ENCODE data around the gene CDS2. TPM values are rescaled to one million over a fixed set of nuclear protein-coding genes. Genes with fewer than 3 reads are reported as not detected.

The CDS2 gene
- polyA plus RNA-seq, 2 of the 4 experiments (the other 2 are of a cell fraction), result 44.0 to 106 TPM

GRCh38 chr20:5150226-5151076 is 23.6 kb downstream of the CDS2 start:
- FAIRE-seq, result no peak
- peak in 1 of 2 experiments; percentile 16 for DNase-seq (ENCODE audit: low read depth in 1 of 2, low spot score in 1 of 2)
- Histone ChIP-seq H3K4me1 (peaks cover 30% of the 10 kb centered on the region), H3K9me3 (no peaks in the 10 kb centered on the region), H3K4me3 (no peak overlapping the region), H3K4me2 (peak overlapping the region; percentile 12; the same call in 1 of the 3 replicates), H3K27ac (peak overlapping the region; percentile 1 to 67; a peak in 3 of 6 replicates)
- ChIA-PET POLR2A (no interaction called here), CTCF (interaction anchor here (0.6 to 1.4 kb wide), 2 partner anchors 19 to 24 kb away, joined by 3 to 5 read pairs; partner anchors contain the start of gene CDS2)
- ATAC-seq, result peak in 1 of 2 experiments; percentile 58; a peak in 3 of 6 replicates
- no peak for TF ChIP-seq ZC3H11A (IDR thresholded peaks at IDR 0.05)
- peak; percentile 43 for TF ChIP-seq MAX (IDR thresholded peaks at IDR 0.05)
- WGBS (ENCODE audit: missing lambda C conversion rate), result 88% methylated on average over 13 of the region's 13 CpGs

- no peaks in the 10 kb centered on the region for H3K9me3 ChIP-seq
- peaks cover 43% of the 10 kb centered on the region for H3K4me1 ChIP-seq
- ChIA-PET CTCF (interaction anchor here (0.8 to 5.6 kb wide), 2 partner anchors 26 to 39 kb away, joined by 3 to 43 read pairs; partner anchors contain the start of gene CDS2), POLR2A (no interaction called here)
- 88% methylated on average over 3 of the region's 3 CpGs for WGBS (ENCODE audit: missing lambda C conversion rate)
- no peak for TF ChIP-seq HOXB5 (CRISPR knock-in tag; IDR thresholded peaks at IDR 0.05)
- DNase-seq (ENCODE audit: low read depth in 1 of 2, low spot score in 1 of 2) (no peak), ATAC-seq (no peak), FAIRE-seq (no peak)
- H3K4me2 ChIP-seq, result no peak overlapping the region
- H3K4me3 ChIP-seq, result no peak overlapping the region
- no peak overlapping the region for H3K27ac ChIP-seq
Observed at GRCh38 chr20:5153152-5153467, 26.3 kb downstream of the CDS2 start.

- 86% methylated on average over 5 of the region's 5 CpGs for WGBS (ENCODE audit: missing lambda C conversion rate)
- TF ChIP-seq ZNF302 (CRISPR knock-in tag; IDR thresholded peaks at IDR 0.05) (no peak), HDAC2 (IDR thresholded peaks at IDR 0.05) (no peak), TFCP2L1 (CRISPR knock-in tag; IDR thresholded peaks at IDR 0.05) (no peak), RAD21 (conservative IDR thresholded peaks at IDR 0.05 in 1 of 2, IDR thresholded peaks at IDR 0.05 in 1 of 2) (no peak), CBX8 (IDR thresholded peaks at IDR 0.05) (no peak), E2F6 (IDR thresholded peaks at IDR 0.05; ENCODE audit: borderline replicate concordance, low read depth) (no peak), HOXA7 (CRISPR knock-in tag; IDR thresholded peaks at IDR 0.05) (no peak), MAZ (IDR thresholded peaks at IDR 0.05; ENCODE audit: borderline replicate concordance, low read depth, low read length) (no peak), PHF8 (IDR thresholded peaks at IDR 0.05; ENCODE audit: borderline replicate concordance, low read depth) (no peak), HOXB13 (CRISPR knock-in tag; IDR thresholded peaks at IDR 0.05; ENCODE audit: low read depth) (no peak), MAFK (IDR thresholded peaks at IDR 0.05; ENCODE audit: partially characterized antibody) (no peak)
- TF ChIP-seq, protein P1, sequence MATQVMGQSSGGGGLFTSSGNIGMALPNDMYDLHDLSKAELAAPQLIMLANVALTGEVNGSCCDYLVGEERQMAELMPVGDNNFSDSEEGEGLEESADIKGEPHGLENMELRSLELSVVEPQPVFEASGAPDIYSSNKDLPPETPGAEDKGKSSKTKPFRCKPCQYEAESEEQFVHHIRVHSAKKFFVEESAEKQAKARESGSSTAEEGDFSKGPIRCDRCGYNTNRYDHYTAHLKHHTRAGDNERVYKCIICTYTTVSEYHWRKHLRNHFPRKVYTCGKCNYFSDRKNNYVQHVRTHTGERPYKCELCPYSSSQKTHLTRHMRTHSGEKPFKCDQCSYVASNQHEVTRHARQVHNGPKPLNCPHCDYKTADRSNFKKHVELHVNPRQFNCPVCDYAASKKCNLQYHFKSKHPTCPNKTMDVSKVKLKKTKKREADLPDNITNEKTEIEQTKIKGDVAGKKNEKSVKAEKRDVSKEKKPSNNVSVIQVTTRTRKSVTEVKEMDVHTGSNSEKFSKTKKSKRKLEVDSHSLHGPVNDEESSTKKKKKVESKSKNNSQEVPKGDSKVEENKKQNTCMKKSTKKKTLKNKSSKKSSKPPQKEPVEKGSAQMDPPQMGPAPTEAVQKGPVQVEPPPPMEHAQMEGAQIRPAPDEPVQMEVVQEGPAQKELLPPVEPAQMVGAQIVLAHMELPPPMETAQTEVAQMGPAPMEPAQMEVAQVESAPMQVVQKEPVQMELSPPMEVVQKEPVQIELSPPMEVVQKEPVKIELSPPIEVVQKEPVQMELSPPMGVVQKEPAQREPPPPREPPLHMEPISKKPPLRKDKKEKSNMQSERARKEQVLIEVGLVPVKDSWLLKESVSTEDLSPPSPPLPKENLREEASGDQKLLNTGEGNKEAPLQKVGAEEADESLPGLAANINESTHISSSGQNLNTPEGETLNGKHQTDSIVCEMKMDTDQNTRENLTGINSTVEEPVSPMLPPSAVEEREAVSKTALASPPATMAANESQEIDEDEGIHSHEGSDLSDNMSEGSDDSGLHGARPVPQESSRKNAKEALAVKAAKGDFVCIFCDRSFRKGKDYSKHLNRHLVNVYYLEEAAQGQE (IDR thresholded peaks at IDR 0.05), result no peak
- TF ChIP-seq, protein P2, sequence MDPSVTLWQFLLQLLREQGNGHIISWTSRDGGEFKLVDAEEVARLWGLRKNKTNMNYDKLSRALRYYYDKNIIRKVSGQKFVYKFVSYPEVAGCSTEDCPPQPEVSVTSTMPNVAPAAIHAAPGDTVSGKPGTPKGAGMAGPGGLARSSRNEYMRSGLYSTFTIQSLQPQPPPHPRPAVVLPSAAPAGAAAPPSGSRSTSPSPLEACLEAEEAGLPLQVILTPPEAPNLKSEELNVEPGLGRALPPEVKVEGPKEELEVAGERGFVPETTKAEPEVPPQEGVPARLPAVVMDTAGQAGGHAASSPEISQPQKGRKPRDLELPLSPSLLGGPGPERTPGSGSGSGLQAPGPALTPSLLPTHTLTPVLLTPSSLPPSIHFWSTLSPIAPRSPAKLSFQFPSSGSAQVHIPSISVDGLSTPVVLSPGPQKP (IDR thresholded peaks at IDR 0.05; ENCODE audit: low read depth, low read length), result no peak
- ATAC-seq, result peak in 1 of 2 experiments; percentile 45; a peak in 3 of 6 replicates
- Histone ChIP-seq H3K4me3 (no peak overlapping the region), H3K27ac (no peak overlapping the region), H3K4me1 (peaks cover 43% of the 10 kb centered on the region), H3K4me2 (no peak overlapping the region), H3K9me3 (no peaks in the 10 kb centered on the region)
- ChIA-PET POLR2A (no interaction called here), CTCF (interaction anchor here (0.8 to 5.6 kb wide), 4 partner anchors 27 to 69 kb away, joined by 3 to 43 read pairs (median 4); partner anchors contain the start of gene CDS2)
- DNase-seq (ENCODE audit: low read depth in 1 of 2, low spot score in 1 of 2), result no peak
- peak; percentile 49 for FAIRE-seq
Observed at GRCh38 chr20:5153612-5154542, 27.1 kb downstream of the CDS2 start.
